T-cell (primary cell): Measurements from ENCODE around the gene KCNN1. TPM values are rescaled to one million over a fixed set of nuclear protein-coding genes. Genes with fewer than 3 reads are reported as not detected.
A peak's percentile ranks its signal among the peaks of the same experiment; 100 is the strongest.

Source experiments
- ATAC-seq, 4 experiments: fragments of 200-7000 bp in 3 of 4; fragments of 150-1000 bp in 1 of 4; cut with Tn5 transposase; replicated peaks in 1 of 4; 1 replicate in 3 of 4; 2 replicates in 1 of 4; pipeline ENCODE4 v1.10.0; 2021; ENCODE audit warnings: moderate library complexity in 3 of 4, mild to moderate bottlenecking in 2 of 4, moderate number of reproducible peaks in 1 of 4
- CTCF ChIA-PET, 2 donors: fragments of 300-600 bp; sonication (Branson Sonifier 250); formaldehyde crosslinking; loops; one replicate each; lab custom pipeline; 2022; ENCODE audit warnings: antibody characterized with exemption in 2 of 2; lab: Charles Lee
- POLR2A ChIA-PET, 2 donors: fragments of 300-600 bp; sonication (Branson Sonifier 250); formaldehyde crosslinking; loops; one replicate each; lab custom pipeline; 2022; ENCODE audit warnings: antibody characterized with exemption in 2 of 2; lab: Charles Lee
- DNase-seq, 35 experiments: peaks; one replicate each; pipeline versions ENCODE4 v3.0.0 to v3.0.0-alpha.2; 2013 to 2023
- H3K27ac ChIP-seq: one replicate; pipeline ENCODE4 v1.5.1; 2013; ENCODE audit warnings: low read length
- H3K27me3 ChIP-seq, 2 experiments: replicated peaks in 1 of 2; 1 replicate in 1 of 2; 2 replicates in 1 of 2; pipeline versions ENCODE4 v1.6.1 to v1.7.0; 2013; ENCODE audit warnings: low read length in 1 of 2, mixed read lengths in 1 of 2; ENCODE audit not compliant: control insufficient read depth in 2 of 2, insufficient read depth in 2 of 2; ENCODE audit errors: extremely low read depth in 1 of 2
- H3K36me3 ChIP-seq, 2 donors: 1 replicate in 1 of 2; 2 replicates in 1 of 2; pipeline versions ENCODE4 v1.6.1 to v1.7.0; 2013; ENCODE audit warnings: low read length in 1 of 2; ENCODE audit not compliant: control insufficient read depth in 2 of 2, insufficient read depth in 1 of 2; ENCODE audit errors: extremely low read depth in 1 of 2
- H3K4me1 ChIP-seq, 2 experiments: 1 replicate in 1 of 2; 2 replicates in 1 of 2; pipeline versions ENCODE4 v1.6.1 to v1.7.0; 2013; ENCODE audit warnings: low read length in 2 of 2, mixed read lengths in 1 of 2; ENCODE audit not compliant: insufficient read depth in 2 of 2, control insufficient read depth in 1 of 2; ENCODE audit errors: extremely low read depth in 1 of 2
- H3K4me3 ChIP-seq, 2 donors: 1 replicate in 1 of 2; 2 replicates in 1 of 2; pipeline versions ENCODE4 v1.5.1 to v1.7.0; 2013; ENCODE audit warnings: mild to moderate bottlenecking in 2 of 2, low read length in 1 of 2, moderate library complexity in 1 of 2; ENCODE audit not compliant: control insufficient read depth in 1 of 2; ENCODE audit errors: extremely low read depth in 1 of 2
- H3K9me3 ChIP-seq: 2 replicates; pipeline ENCODE4 v1.7.0; 2013
- H3K27ac Mint-ChIP-seq, 2 donors: one replicate each; pipeline ENCODE4 v1.8.0; 2020 to 2021; ENCODE audit warnings: mild to moderate bottlenecking in 2 of 2, mixed read lengths in 2 of 2
- H3K27me3 Mint-ChIP-seq, 2 donors: one replicate each; pipeline ENCODE4 v1.8.0; 2021 to 2022; ENCODE audit warnings: mixed read lengths in 2 of 2
- H3K36me3 Mint-ChIP-seq: one replicate; pipeline ENCODE4 v1.8.0; 2021; ENCODE audit warnings: mixed read lengths
- H3K4me1 Mint-ChIP-seq, 3 donors: one replicate each; pipeline ENCODE4 v1.8.0; 2020 to 2022; ENCODE audit warnings: mixed read lengths in 3 of 3, mild to moderate bottlenecking in 1 of 3
- H3K4me3 Mint-ChIP-seq, 3 donors: one replicate each; pipeline ENCODE4 v1.8.0; 2020 to 2022; ENCODE audit warnings: mild to moderate bottlenecking in 3 of 3, mixed read lengths in 3 of 3, moderate library complexity in 3 of 3
- H3K9me3 Mint-ChIP-seq, 3 donors: one replicate each; pipeline ENCODE4 v1.8.0; 2020 to 2022; ENCODE audit warnings: mixed read lengths in 3 of 3
- WGBS: methylation state at CpG from one replicate; pipeline ENCODE4 v1.1.5; 2013; ENCODE audit warnings: missing lambda C conversion rate; ENCODE audit not compliant: insufficient coverage; 5-methylcytosine and 5-hydroxymethylcytosine counted together
- total RNA-seq, 35 experiments: library from RNA in 6 of 35; stranded (reverse) in 6 of 35; fragments of 120-200 nt in 1 of 35; gene quantifications; one replicate each; pipeline versions ENCODE4 v1.2.1 to v1.2.4 and lab custom pipeline; 2013 to 2026

Gene KCNN1
- total RNA-seq, 5 donors from 2014 or later (not counting 1 experiment from before 2014, with no cell fraction given) = not detected

GRCh38 chr19:17937371-17937900, 29.5 kb upstream of the KCNN1 start:
- Histone ChIP-seq H3K27ac (no peak overlapping the region), H3K4me3 (no peak overlapping the region), H3K9me3 (no peaks in the 10 kb centered on the region), H3K36me3 (peaks cover 3 to 21% of the 10 kb centered on the region in 2 donors), H3K4me1 (peaks cover 4 to 21% of the 10 kb centered on the region in 2 experiments), H3K27me3 (no peaks in the 10 kb centered on the region)
- Mint-ChIP-seq H3K27ac (no peak overlapping the region), H3K4me1 (peaks cover 10 to 13% (median 11%) of the 10 kb centered on the region in 3 donors), H3K9me3 (no peaks in the 10 kb centered on the region), H3K4me3 (no peak overlapping the region), H3K36me3 (peaks cover 6% of the 10 kb centered on the region), H3K27me3 (no peaks in the 10 kb centered on the region)
- 84% methylated on average over 4 of the region's 9 CpGs for WGBS
- POLR2A ChIA-PET = interaction anchor here in 1 of 2 donors (0.8 kb wide), 1 partner anchor 60 kb away, joined by 6 read pairs; no protein-coding TSS in a partner anchor
- DNase-seq (no peak), ATAC-seq (no peak)
- CTCF ChIA-PET = interaction anchor here (0.5 to 3.6 kb wide), 9 partner anchors 17 to 130 kb away, joined by 3 to 43 read pairs (median 5); partner anchors contain the start of gene RPL18A (in 1 of the 2)

GRCh38 chr19:17938092-17938845, 28.6 kb upstream of the KCNN1 start:
- Mint-ChIP-seq H3K4me3 (no peak overlapping the region), H3K27me3 (no peaks in the 10 kb centered on the region), H3K27ac (no peak overlapping the region), H3K36me3 (peaks cover 6% of the 10 kb centered on the region), H3K9me3 (no peaks in the 10 kb centered on the region), H3K4me1 (peaks cover 7 to 8% (median 7%) of the 10 kb centered on the region in 3 donors)
- 48% methylated on average over 4 of the region's 7 CpGs for WGBS
- Histone ChIP-seq H3K27me3 (no peaks in the 10 kb centered on the region), H3K27ac (no peak overlapping the region), H3K36me3 (peaks cover 3 to 21% of the 10 kb centered on the region in 2 donors), H3K9me3 (no peaks in the 10 kb centered on the region), H3K4me1 (peaks cover 4 to 15% of the 10 kb centered on the region in 2 experiments), H3K4me3 (no peak overlapping the region)
- peak; percentile 90 to 96 (median 90) for ATAC-seq
- DNase-seq = peak; percentile 52 to 92 (median 77)
- CTCF ChIA-PET = interaction anchor here (0.5 to 3.6 kb wide), 12 partner anchors 16 to 764 kb away, joined by 3 to 43 read pairs (median 6); partner anchors contain the start of genes ARRDC2 (in 1 of the 2) and RPL18A (in 1 of the 2)
- POLR2A ChIA-PET = interaction anchor here in 1 of 2 donors (0.6 to 0.8 kb wide), 2 partner anchors 59 to 61 kb away, joined by 4 to 6 read pairs; no protein-coding TSS in a partner anchor

GRCh38 chr19:17942181-17942580, 24.7 kb upstream of the KCNN1 start:
- peaks cover 0 to 20% of the 10 kb centered on the region in 2 donors for H3K36me3 ChIP-seq
- POLR2A ChIA-PET = no interaction called here
- no peak overlapping the region for H3K27ac Mint-ChIP-seq

GRCh38 chr19:17942582-17943273, 24.2 kb upstream of the KCNN1 start:
- 94% methylated on average over 21 of the region's 41 CpGs for WGBS
- Histone ChIP-seq H3K36me3 (peaks cover 0 to 18% of the 10 kb centered on the region in 2 donors), H3K4me3 (no peak overlapping the region), H3K9me3 (no peaks in the 10 kb centered on the region), H3K4me1 (peaks cover 0 to 19% of the 10 kb centered on the region in 2 experiments), H3K27ac (no peak overlapping the region), H3K27me3 (no peaks in the 10 kb centered on the region)
- Mint-ChIP-seq H3K4me1 (peaks cover 11 to 17% (median 16%) of the 10 kb centered on the region in 3 donors), H3K27ac (no peak overlapping the region), H3K36me3 (peaks cover 6% of the 10 kb centered on the region), H3K9me3 (no peaks in the 10 kb centered on the region), H3K27me3 (no peaks in the 10 kb centered on the region), H3K4me3 (no peak overlapping the region)
- DNase-seq (no peak), ATAC-seq (no peak)
- ChIA-PET CTCF (interaction anchor here in 1 of 2 donors (1.1 kb wide), 1 partner anchor 53 kb away, joined by 3 read pairs; no protein-coding TSS in a partner anchor), POLR2A (no interaction called here)

More at GRCh38 chr19:17942181-17942580, 24.7 kb upstream of the KCNN1 start:
- H3K4me3 Mint-ChIP-seq = no peak overlapping the region
- Histone ChIP-seq H3K27ac (no peak overlapping the region), H3K9me3 (no peaks in the 10 kb centered on the region), H3K27me3 (no peaks in the 10 kb centered on the region), H3K4me3 (no peak overlapping the region), H3K4me1 (peaks cover 0 to 15% of the 10 kb centered on the region in 2 experiments)
- peaks cover 8 to 13% (median 12%) of the 10 kb centered on the region in 3 donors for H3K4me1 Mint-ChIP-seq
- no peak for ATAC-seq
- peaks cover 8% of the 10 kb centered on the region for H3K36me3 Mint-ChIP-seq
- WGBS = 95% methylated on average over 16 of the region's 17 CpGs
- no peaks in the 10 kb centered on the region for H3K27me3 Mint-ChIP-seq
- CTCF ChIA-PET = interaction anchor here in 1 of 2 donors (1.1 kb wide), 1 partner anchor 53 kb away, joined by 3 read pairs; no protein-coding TSS in a partner anchor
- no peak for DNase-seq
- H3K9me3 Mint-ChIP-seq = no peaks in the 10 kb centered on the region

- peaks cover 0 to 18% of the 10 kb centered on the region in 2 donors for H3K36me3 ChIP-seq
- no peak for ATAC-seq
- ChIA-PET CTCF (interaction anchor here in 1 of 2 donors (0.6 kb wide), 1 partner anchor 47 kb away, joined by 3 read pairs; no protein-coding TSS in a partner anchor), POLR2A (no interaction called here)
- no peak overlapping the region for H3K27ac ChIP-seq
- peaks cover 0 to under 1% of the 10 kb centered on the region in 2 experiments for H3K27me3 ChIP-seq
- H3K4me1 ChIP-seq = peaks cover 0 to 16% of the 10 kb centered on the region in 2 experiments
- H3K4me1 Mint-ChIP-seq = peaks cover 11 to 17% (median 16%) of the 10 kb centered on the region in 3 donors
- DNase-seq = no peak
- no peak overlapping the region for H3K4me3 ChIP-seq
- 96% methylated on average over 24 of the region's 57 CpGs for WGBS
- H3K27me3 Mint-ChIP-seq = no peaks in the 10 kb centered on the region
- no peak overlapping the region for H3K27ac Mint-ChIP-seq
- no peaks in the 10 kb centered on the region for H3K9me3 ChIP-seq
- H3K36me3 Mint-ChIP-seq = peaks cover 6% of the 10 kb centered on the region
- no peaks in the 10 kb centered on the region for H3K9me3 Mint-ChIP-seq
- no peak overlapping the region for H3K4me3 Mint-ChIP-seq
Observed at GRCh38 chr19:17943274-17944221, 23.4 kb upstream of the KCNN1 start.
